Activated gamma-delta T cell treated with Interleukin-2 at 50 U/mL for 16 hours (primary cell): Measurements from ENCODE around the gene TSHZ1.

Experiments used
- DNase-seq: peaks from one replicate; pipeline ENCODE4 v3.0.0-alpha.2; 2020

The TSHZ1 gene

GRCh38 chr18:75276818-75277609 lies 66.4 kb downstream of the TSHZ1 start:
- DNase-seq = no peak

GRCh38 chr18:75277610-75277928 lies 67.0 kb downstream of the TSHZ1 start:
- DNase-seq = no peak

- no peak for DNase-seq
Measured at GRCh38 chr18:75279381-75279780, 68.8 kb downstream of the TSHZ1 start.

DNA sequence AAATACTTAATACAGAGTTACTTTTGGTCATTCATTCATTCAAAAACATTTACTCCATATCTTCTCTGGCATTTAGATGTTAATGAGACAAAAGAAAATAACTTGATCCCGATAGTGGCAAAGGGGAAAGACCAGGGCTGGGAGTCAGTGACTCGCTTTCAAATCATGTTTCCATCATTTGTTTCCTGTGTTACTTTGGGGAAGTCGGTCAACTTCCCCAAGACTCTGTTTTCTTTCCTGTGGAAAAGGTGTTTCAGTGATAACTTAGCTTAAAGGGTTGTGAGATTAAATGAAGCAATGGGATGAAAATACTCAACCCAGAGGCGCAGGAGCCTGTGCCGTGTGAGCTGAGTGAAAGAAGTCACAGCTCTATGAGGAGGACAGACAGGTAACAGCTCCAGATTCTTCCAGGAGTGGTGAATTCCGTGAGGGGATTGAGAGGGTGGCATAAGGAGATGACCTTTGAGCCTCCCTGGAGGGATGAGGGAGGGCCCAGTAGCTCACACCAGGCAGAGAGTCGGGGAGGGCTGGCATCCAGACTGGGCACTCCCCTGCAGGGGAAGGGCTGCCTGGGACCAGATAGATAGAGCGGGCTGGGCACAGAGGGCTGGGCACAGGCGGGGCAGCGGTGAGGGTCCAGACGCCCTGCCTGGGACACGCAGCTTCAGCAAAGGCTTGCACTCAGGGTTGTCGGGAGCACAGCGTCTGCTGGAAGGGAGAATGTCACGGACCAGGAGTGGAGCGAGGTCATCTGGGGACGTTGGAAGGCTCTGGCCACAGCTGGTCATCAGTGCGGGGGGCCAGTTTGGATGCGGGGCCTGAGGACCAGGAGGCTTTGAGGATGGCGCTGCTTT lies 70.1 kb downstream of the TSHZ1 start:
- no peak for DNase-seq

- DNase-seq = no peak
Measured at GRCh38 chr18:75282746-75283145, 72.1 kb downstream of the TSHZ1 start.

- DNase-seq = no peak
Measured at GRCh38 chr18:75283731-75284130, 73.1 kb downstream of the TSHZ1 start.

DNA sequence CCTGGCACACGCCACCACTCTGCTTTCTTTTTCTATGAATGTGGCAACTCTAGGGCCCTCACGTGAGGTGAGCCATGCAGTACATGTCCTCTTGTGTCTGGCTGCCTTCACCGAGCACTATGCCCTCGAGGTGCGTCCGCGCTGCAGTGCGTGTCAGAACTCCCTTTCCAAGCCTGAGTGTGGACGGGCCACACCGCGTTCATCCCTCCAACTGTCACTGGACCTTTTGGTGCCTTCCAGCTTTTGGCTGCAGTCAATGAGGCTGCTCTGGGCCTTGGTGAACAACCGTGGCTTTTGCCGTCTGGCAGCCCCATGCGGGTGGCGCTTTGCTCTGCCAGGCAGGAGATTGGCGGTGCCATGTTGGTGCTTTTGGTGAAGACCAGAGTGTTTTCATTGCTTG lies 74.0 kb downstream of the TSHZ1 start:
- DNase-seq = no peak

DNA sequence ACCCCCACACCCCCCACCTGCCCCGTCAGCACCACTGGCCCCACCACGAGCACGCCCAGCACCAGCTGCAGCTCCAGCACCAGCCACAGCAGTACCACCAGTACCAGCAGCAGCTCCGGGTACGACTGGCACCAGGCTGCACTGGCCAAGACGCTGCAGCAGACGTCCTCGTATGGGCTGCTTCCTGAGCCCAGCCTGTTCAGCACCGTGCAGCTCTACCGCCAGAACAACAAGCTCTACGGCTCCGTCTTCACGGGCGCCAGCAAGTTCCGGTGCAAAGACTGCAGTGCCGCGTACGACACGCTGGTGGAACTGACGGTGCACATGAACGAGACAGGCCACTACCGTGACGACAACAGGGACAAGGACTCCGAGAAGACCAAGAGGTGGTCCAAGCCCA lies 75.3 kb downstream of the TSHZ1 start:
- no peak for DNase-seq

DNA sequence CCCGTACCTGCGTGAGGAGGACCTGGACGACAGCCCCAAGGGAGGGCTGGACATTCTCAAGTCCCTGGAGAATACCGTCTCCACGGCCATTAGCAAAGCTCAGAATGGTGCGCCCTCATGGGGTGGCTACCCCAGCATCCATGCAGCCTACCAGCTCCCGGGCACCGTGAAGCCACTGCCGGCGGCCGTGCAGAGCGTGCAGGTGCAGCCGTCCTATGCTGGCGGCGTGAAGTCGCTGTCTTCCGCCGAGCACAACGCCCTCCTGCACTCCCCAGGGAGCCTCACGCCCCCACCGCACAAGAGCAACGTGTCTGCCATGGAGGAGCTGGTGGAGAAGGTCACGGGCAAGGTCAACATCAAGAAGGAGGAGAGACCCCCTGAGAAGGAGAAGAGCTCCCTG lies 76.4 kb downstream of the TSHZ1 start:
- DNase-seq = no peak

DNA sequence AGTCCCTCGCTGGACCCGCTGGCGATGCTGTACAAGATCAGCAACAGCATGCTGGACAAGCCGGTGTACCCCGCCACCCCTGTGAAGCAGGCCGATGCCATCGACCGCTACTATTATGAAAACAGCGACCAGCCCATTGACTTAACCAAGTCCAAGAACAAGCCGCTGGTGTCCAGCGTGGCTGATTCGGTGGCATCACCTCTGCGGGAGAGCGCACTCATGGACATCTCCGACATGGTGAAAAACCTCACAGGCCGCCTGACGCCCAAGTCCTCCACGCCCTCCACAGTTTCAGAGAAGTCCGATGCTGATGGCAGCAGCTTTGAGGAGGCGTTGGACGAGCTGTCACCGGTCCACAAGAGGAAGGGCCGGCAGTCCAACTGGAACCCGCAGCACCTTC lies 77.1 kb downstream of the TSHZ1 start:
- DNase-seq = no peak

DNA sequence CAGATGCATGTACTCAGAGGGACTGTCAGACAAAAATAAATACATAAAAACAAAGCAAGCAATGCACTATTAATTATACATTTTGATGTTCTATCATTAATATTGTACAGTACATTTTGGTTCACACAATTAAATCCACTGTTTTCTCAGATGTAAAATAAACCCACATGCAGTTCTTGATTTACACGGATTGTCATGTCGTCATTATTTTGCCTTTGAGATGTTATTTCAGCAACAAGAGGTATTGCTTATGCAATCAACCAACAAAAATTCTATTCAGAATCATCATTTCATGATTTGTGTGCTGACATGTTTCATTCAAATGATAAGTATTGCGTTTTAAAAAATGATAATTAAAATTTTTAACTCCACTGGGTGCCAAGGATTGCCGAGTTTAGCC lies 79.2 kb downstream of the TSHZ1 start:
- DNase-seq = no peak

GRCh38 chr18:75290737-75291358 lies 80.3 kb downstream of the TSHZ1 start:
- no peak for DNase-seq

- DNase-seq = no peak
Measured at GRCh38 chr18:75291460-75291859, 80.9 kb downstream of the TSHZ1 start.

GRCh38 chr18:75293591-75293990 lies 83.0 kb downstream of the TSHZ1 start:
- DNase-seq = no peak

DNA sequence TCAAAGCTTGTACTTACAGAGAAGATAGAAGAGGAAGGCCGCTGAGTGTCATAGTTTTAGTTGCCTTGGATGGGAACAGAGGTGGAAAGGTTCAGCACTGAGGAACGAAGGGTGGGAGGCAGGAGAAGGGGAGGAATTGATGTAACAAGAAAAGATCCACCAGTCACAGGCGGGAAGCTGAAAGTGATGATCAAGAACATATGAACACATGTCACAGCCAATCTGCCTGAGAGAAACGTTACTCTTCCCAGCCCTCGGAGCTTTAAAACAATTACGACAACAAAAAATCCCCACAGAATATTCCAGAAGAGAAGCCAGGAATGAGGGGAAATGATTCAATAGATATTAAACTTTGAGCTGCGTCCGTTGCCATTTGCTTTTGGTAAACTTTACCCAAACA lies 87.1 kb downstream of the TSHZ1 start:
- no peak for DNase-seq

DNA sequence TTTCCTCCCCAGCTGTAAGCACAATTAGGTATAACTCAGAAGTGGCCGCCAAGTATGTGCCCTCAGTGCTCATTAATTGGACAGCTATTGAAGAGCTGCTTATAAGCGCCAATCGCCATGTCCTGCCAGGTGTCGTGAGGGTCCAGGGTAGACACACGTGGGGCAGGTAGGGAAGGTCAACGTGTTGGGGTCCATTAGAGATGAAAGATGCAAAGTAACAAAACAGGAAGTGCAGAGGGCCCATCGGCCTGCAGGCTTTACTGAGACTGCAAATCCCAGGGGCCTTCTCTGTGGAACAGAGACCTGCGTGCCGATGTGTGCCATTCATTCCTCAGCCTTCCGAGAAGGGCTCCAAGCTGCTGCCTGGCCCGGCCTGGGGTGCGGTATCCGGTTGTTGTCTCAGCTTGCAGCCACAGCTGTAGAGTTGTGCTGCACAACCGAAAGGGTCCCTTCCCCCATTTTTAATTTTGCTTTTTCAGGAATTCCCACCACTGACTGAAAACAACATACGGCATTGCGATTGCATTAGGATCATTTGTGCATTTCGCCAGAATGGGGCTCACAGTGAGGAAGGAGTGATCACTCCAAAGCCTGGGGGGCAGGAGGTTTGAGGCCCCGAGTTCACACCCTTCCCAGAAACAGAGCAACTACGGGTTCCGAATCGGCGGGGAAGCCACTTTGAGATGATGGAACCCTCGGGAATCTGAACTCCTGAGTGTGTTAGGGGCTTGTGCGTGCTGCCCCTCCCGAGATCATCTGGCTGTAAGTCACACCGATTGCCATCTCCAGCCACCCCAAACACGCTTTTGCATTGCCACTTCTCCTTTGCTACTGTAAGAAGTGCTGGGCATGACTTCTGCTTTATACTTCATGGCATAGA lies 94.3 kb downstream of the TSHZ1 start:
- DNase-seq = no peak

DNA sequence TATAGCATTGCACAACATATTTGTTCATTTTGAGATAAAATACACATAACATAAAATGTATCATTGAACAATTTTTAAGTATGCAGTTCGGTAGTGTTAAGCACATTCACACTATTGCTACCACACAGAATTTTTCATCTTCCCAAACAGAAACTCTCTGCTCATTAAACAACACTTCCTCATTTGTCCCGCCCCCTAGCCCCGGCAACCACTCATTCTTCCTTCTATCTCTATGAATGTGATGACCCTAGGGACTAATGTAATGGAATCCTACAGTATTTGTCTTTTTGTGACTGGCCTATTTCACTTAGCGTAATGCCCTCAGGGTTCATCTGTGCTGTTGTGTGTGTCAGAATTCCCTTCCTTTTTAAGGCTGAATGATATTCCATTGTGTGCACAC lies 95.4 kb downstream of the TSHZ1 start:
- no peak for DNase-seq

DNA sequence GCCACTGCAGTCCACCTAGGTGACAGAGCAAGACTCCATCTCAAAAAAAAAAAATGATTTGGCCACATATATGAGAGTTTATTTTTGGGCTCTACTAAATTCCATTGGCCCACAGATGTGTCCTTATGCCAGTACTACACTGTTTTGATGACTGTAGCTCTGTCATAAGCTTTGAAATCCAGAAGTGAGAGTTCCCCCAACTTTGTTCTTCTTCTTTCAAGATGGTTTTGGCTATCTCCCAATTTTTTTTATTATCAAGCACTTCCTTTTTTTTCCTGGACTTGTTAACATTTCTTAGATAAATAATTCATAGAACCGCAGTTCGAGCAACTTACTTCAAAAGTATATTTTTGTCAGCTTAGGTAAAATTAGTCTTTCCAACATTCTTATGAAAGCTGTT lies 96.9 kb downstream of the TSHZ1 start:
- DNase-seq = no peak

DNA sequence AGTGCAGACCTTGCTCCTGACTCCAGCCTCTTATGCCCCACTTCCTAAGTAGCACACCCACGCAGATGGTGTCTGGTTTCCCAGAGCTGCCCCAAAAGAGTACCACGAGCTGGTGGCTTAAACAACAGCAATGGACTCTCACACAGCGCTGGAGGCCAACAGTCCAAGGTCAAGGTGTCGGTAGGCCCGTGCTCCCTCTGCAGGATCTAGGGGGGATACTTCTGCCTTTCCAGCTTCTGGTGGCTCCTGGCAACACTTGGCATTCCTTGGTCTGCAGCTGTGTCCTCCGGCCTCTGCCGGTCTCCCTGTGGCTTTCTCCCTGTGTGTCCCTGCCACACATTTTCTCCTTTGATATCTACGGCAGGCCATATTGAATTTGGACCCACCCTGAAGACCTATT lies 99.0 kb downstream of the TSHZ1 start:
- DNase-seq = no peak

- no peak for DNase-seq
Measured at GRCh38 chr18:75314117-75314516, 103.5 kb downstream of the TSHZ1 start.

DNA sequence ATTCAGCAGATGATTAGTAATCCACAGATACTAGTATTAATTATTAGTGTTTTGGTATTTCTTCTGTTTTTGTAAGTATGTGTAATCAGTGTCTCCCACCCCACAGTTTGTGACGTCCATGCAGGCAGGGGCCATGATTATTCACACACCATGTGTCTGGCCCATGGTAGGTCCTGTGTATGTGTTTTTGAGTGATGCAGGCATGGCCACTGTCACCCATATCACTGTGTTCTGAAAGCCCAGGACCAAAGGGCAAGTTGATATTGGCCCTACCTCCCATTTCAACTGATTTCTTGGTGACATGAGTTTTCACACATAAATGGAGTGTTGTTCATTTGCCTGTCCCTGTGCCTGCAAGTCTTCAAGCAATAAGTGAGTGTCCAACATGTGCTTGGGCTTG lies 104.0 kb downstream of the TSHZ1 start:
- no peak for DNase-seq

DNA sequence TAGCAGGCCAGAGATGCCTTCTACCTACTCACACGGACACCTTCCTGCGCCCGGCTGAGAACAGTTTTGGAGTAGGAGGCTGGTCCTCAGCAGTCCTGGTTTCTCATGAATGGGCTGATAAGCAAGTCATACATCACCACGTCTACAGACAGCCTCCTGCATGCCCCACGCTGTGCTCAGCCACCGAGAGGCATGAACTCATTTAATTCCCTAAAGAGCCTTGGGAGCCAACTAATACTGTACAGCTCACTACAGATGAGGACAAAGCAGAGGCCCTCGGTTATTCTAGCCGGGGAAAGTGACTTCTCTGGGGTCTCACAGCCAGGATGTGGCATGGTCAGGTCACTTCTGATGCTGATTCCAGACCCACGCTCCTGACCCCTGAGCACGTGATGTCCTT lies 105.6 kb downstream of the TSHZ1 start:
- DNase-seq = no peak

GRCh38 chr18:75316826-75317225 lies 106.2 kb downstream of the TSHZ1 start:
- no peak for DNase-seq
